Kidney (tissue), 14 donors: Measurements from ENCODE around the gene STEAP1. TPM values are rescaled to one million over a fixed set of nuclear protein-coding genes. Genes with fewer than 3 reads are reported as not detected.

Source experiments
- DNase-seq, 5 donors: peaks; one replicate each; pipeline ENCODE4 v3.0.0-alpha.2; 2013 to 2020
- FAIRE-seq: peaks from 2 replicates; lab custom pipeline; 2012; peaks lifted over from hg19 to GRCh38; lab: Jason Lieb, UNC
- H3K27ac ChIP-seq, 2 donors: one replicate each; pipeline ENCODE4 v1.7.0; 2013; ENCODE audit warnings: low read depth in 2 of 2, low read length in 2 of 2, inconsistent platforms in 1 of 2
- H3K27me3 ChIP-seq: one replicate; pipeline ENCODE4 v1.7.1; 2013; ENCODE audit warnings: low read length, inconsistent platforms; ENCODE audit not compliant: control insufficient read depth, insufficient read depth
- H3K36me3 ChIP-seq, 3 donors: one replicate each; pipeline versions ENCODE4 v1.7.0 to v1.7.1; 2013; ENCODE audit warnings: low read length in 3 of 3, control low read depth in 1 of 3, inconsistent platforms in 1 of 3; ENCODE audit not compliant: insufficient read depth in 3 of 3, control insufficient read depth in 2 of 3
- H3K4me1 ChIP-seq, 3 donors: one replicate each; pipeline versions ENCODE4 v1.7.0 to v1.7.1; 2013; ENCODE audit warnings: low read length in 3 of 3, inconsistent platforms in 1 of 3, low read depth in 1 of 3; ENCODE audit not compliant: control insufficient read depth in 2 of 3, insufficient read depth in 2 of 3
- H3K4me3 ChIP-seq, 3 donors: one replicate each; pipeline versions ENCODE4 v1.7.0 to v1.8.1; 2013; ENCODE audit warnings: low read length in 3 of 3, control low read depth in 1 of 3, inconsistent platforms in 1 of 3
- H3K9ac ChIP-seq, 3 donors: one replicate each; pipeline versions ENCODE4 v1.7.0 to v1.7.1; 2013; ENCODE audit warnings: low read length in 3 of 3, control low read depth in 1 of 3, inconsistent platforms in 1 of 3
- H3K9me3 ChIP-seq, 3 donors: one replicate each; pipeline versions ENCODE4 v1.7.0 to v1.7.1; 2013; ENCODE audit warnings: low read length in 3 of 3, control low read depth in 1 of 3, inconsistent platforms in 1 of 3; ENCODE audit not compliant: control insufficient read depth in 2 of 3, insufficient read depth in 1 of 3
- intact Hi-C: fragments of 100-400 bp; cut with DNase I; formaldehyde crosslinking; loops from one replicate; pipeline ENCODE4 v1.11.1; 2022
- polyA plus RNA-seq: library from polyadenylated mRNA; stranded (reverse); fragments of 350-450 nt; fragmentation: Illumina TruSeq; extraction: RNeasy Lipid Tissue Mini Kit (QIAGEN cat#74804); gene quantifications from one replicate; pipeline ENCODE4 v1.2.3, GENCODE V29; 2014; ENCODE audit warnings: low read depth, low replicate concordance; ENCODE audit not compliant: insufficient read depth
- total RNA-seq: library from RNA; stranded (reverse); fragmentation: NEBNext Ultra II Directional; extraction: Animal tissue kit (Norgen Biotek cat#: 25700); gene quantifications from one replicate; pipeline ENCODE4 v1.2.1, GENCODE V29; 2021
- TF ChIP-seq, protein P1 (sequence below): IDR thresholded peaks from 3 replicates; pipeline ENCODE4 v1.5.1; 2012; ENCODE audit warnings: mild to moderate bottlenecking, moderate library complexity, borderline replicate concordance; ENCODE audit not compliant: insufficient read depth; ENCODE audit errors: extremely low read depth
- donor health status: control.
- donor health status: control.
- donor health status: control.
- donor health status: control.
- donor health status: control.
- donor health status: DM: yes; HTN: yes; CAD: no.
- donor health status: Normal renal cell carcinoma (clear cell type).

The STEAP1 gene
- total and polyA plus RNA-seq, 2 donors from 2014 or later: 4.4 to 6.3 TPM

DNA sequence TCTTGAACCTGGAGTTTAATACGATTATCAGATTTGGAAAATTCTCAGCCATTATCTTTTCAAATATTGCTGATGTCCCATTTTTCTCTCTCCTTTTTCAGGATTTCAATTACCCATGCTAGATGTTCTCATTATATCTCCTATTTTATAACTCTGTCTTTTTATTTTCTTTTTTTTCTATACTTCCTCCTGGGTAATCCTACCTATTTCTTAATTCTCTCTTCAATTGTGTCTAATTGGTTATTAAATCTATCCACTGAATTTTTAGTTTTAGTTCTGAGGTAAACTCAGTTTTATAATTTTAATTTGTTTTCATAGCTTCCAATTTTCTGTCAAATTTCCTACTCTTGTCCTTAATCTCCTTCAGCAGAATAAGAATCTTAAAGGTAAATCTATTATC lies 15.6 kb downstream of the STEAP1 start:
- Histone ChIP-seq H3K9me3 (no peaks in the 10 kb centered on the region), H3K4me3 (no peak overlapping the region), H3K4me1 (no peaks in the 10 kb centered on the region), H3K27me3 (no peaks in the 10 kb centered on the region), H3K9ac (no peak overlapping the region), H3K27ac (no peak overlapping the region), H3K36me3 (no peaks in the 10 kb centered on the region)
- FAIRE-seq: no peak
- intact Hi-C loops: no loop called here
- no peak for DNase-seq
- TF ChIP-seq, protein P1, sequence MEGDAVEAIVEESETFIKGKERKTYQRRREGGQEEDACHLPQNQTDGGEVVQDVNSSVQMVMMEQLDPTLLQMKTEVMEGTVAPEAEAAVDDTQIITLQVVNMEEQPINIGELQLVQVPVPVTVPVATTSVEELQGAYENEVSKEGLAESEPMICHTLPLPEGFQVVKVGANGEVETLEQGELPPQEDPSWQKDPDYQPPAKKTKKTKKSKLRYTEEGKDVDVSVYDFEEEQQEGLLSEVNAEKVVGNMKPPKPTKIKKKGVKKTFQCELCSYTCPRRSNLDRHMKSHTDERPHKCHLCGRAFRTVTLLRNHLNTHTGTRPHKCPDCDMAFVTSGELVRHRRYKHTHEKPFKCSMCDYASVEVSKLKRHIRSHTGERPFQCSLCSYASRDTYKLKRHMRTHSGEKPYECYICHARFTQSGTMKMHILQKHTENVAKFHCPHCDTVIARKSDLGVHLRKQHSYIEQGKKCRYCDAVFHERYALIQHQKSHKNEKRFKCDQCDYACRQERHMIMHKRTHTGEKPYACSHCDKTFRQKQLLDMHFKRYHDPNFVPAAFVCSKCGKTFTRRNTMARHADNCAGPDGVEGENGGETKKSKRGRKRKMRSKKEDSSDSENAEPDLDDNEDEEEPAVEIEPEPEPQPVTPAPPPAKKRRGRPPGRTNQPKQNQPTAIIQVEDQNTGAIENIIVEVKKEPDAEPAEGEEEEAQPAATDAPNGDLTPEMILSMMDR: no peak

DNA sequence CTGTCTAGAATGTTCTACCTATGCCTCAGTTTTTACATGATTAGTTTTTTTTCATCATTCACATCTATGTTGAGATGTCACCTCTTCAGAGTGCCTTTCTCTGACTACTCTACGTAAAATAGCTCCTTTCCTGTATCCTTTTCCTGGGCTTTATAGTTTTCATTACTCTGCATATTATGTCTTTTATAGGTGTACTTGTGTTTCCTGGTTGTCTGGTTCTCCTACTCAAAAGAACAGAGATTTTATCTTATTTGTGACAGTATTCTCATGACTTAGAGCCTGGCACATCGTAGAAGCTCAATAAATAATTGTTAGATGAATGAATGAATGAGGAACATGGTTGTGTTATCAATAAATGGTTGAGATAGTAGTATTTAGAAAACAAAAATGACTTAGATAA lies 17.9 kb downstream of the STEAP1 start:
- Histone ChIP-seq H3K4me3 (no peak overlapping the region), H3K9me3 (no peaks in the 10 kb centered on the region), H3K27ac (no peak overlapping the region), H3K9ac (no peak overlapping the region), H3K36me3 (no peaks in the 10 kb centered on the region), H3K27me3 (no peaks in the 10 kb centered on the region), H3K4me1 (no peaks in the 10 kb centered on the region)
- DNase-seq (no peak), FAIRE-seq (no peak)
- intact Hi-C loops: no loop called here
- TF ChIP-seq, protein P1: no peak

DNA sequence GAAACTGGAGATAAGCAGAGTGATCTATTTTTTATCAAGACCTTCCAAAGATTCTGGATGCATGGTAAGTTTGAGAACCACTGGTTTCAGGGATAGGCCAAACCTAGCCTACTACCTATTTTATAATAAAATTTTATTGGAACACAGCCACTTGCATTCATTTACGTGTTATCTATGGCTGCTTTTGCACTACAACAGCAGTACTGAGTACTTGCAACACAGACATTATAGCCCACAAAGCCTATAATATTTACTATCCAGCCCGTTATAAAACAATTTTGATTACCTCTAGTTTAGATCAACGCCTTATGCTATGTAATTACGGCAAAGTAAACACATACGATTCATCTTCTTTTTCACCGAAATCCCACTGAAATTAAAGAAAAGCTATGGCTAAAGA lies 18.4 kb downstream of the STEAP1 start:
- FAIRE-seq (no peak), DNase-seq (no peak)
- H3K36me3 ChIP-seq: no peaks in the 10 kb centered on the region
- no peak overlapping the region for H3K4me3 ChIP-seq
- H3K9me3 ChIP-seq: no peaks in the 10 kb centered on the region
- no peaks in the 10 kb centered on the region for H3K27me3 ChIP-seq
- intact Hi-C loops: no loop called here
- TF ChIP-seq, protein P1: no peak
- H3K9ac ChIP-seq: no peak overlapping the region
- no peak overlapping the region for H3K27ac ChIP-seq
- no peaks in the 10 kb centered on the region for H3K4me1 ChIP-seq

DNA sequence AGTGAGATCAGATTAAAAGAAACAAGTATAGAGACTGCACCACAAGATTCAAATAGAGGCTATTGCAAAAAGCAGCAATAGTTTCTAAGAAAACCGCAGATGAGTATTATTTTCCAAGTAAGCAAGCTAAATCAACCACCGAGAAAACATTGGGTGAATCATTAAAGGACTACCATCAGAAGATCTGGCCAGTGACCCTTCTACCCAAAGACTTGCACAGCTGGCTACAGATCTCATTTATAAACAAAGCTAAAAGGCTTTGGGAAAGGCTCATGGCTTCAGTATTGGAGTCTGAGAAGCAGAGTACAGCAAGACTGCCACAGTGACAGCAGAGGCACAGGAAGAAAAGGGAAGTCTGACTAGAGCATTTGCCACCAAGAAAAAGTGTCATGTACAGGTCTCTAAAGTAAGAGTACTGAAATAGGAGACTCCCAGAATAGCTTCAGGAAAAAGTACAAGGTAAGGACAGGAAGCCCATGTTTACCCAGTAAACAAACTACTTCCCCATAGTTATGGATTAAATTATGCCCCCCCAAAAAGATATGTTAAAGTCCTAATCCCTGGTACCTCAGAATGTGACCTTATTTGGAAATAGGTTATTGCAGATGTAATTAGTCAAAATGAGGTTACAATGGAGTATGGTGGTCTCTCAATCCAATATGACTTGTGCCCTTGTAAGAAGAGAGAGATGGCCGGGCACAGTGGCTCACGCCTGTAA lies 19.0 kb downstream of the STEAP1 start:
- Histone ChIP-seq H3K27ac (no peak overlapping the region), H3K27me3 (no peaks in the 10 kb centered on the region), H3K9me3 (no peaks in the 10 kb centered on the region), H3K4me1 (no peaks in the 10 kb centered on the region), H3K4me3 (no peak overlapping the region), H3K36me3 (no peaks in the 10 kb centered on the region), H3K9ac (no peak overlapping the region)
- TF ChIP-seq, protein P1: no peak
- no peak for FAIRE-seq
- DNase-seq: peak in 1 of 5 donors; percentile 8
- intact Hi-C loops: no loop called here
